Measurements from ENCODE around the gene LGR5.

LGR5 gene

GRCh38 chr12:71546322-71546861, 106.8 kb downstream of the LGR5 start:
- Histone ChIP-seq H3K9ac (ENCODE audit: low read length) (no peak overlapping the region), H3K9me2 (replicated peaks; ENCODE audit: insufficient read depth, low read length) (no peaks in the 10 kb centered on the region), H3K36me3 (ENCODE audit: low read length) (no peaks in the 10 kb centered on the region), H3K79me2 (ENCODE audit: insufficient read depth, low read length) (no peaks in the 10 kb centered on the region), H2AFZ (ENCODE audit: low read depth, low read length, severe bottlenecking) (no peak overlapping the region), H3K9me3 (ENCODE audit: insufficient read depth, low read length) (no peaks in the 10 kb centered on the region), H3K27ac (ENCODE audit: low read depth, low read length) (no peak overlapping the region), H4K20me1 (ENCODE audit: low read depth, low read length) (no peaks in the 10 kb centered on the region), H3K4me3 (ENCODE audit: insufficient read depth, low read length, poor library complexity, severe bottlenecking) (no peak overlapping the region), H3K27me3 (ENCODE audit: low read length) (no peaks in the 10 kb centered on the region), H3F3A (ENCODE audit: insufficient read depth) (no peaks in the 10 kb centered on the region), H3K4me2 (ENCODE audit: low read depth, low read length, poor library complexity, severe bottlenecking) (no peak overlapping the region)
- TF ChIP-seq EZH2phosphoT487 (conservative IDR thresholded peaks at IDR 0.05; ENCODE audit: low read length) (no peak), CTCF (IDR thresholded peaks at IDR 0.05; ENCODE audit: insufficient read depth, low read length, poor library complexity, severe bottlenecking) (no peak)

- H3K9me3 ChIP-seq (ENCODE audit: insufficient read depth, low read length) = no peaks in the 10 kb centered on the region
- TF ChIP-seq EZH2phosphoT487 (conservative IDR thresholded peaks at IDR 0.05; ENCODE audit: low read length) (no peak), CTCF (IDR thresholded peaks at IDR 0.05; ENCODE audit: insufficient read depth, low read length, poor library complexity, severe bottlenecking) (no peak)
- no peaks in the 10 kb centered on the region for H3K79me2 ChIP-seq (ENCODE audit: insufficient read depth, low read length)
- H3K4me3 ChIP-seq (ENCODE audit: insufficient read depth, low read length, poor library complexity, severe bottlenecking) = no peak overlapping the region
- H3K4me2 ChIP-seq (ENCODE audit: low read depth, low read length, poor library complexity, severe bottlenecking) = no peak overlapping the region
- H4K20me1 ChIP-seq (ENCODE audit: low read depth, low read length) = no peaks in the 10 kb centered on the region
- no peak overlapping the region for H3K9ac ChIP-seq (ENCODE audit: low read length)
- no peaks in the 10 kb centered on the region for H3K27me3 ChIP-seq (ENCODE audit: low read length)
- H3K36me3 ChIP-seq (ENCODE audit: low read length) = no peaks in the 10 kb centered on the region
- no peak overlapping the region for H3K27ac ChIP-seq (ENCODE audit: low read depth, low read length)
- H3F3A ChIP-seq (ENCODE audit: insufficient read depth) = no peaks in the 10 kb centered on the region
- no peaks in the 10 kb centered on the region for H3K9me2 ChIP-seq (replicated peaks; ENCODE audit: insufficient read depth, low read length)
- no peak overlapping the region for H2AFZ ChIP-seq (ENCODE audit: low read depth, low read length, severe bottlenecking)
These were observed 109.3 kb downstream of the LGR5 start for GRCh38 chr12:71548893-71549292.

- Histone ChIP-seq H3K9me3 (ENCODE audit: insufficient read depth, low read length) (no peaks in the 10 kb centered on the region), H3K9ac (ENCODE audit: low read length) (no peak overlapping the region), H3F3A (ENCODE audit: insufficient read depth) (no peaks in the 10 kb centered on the region), H3K4me3 (ENCODE audit: insufficient read depth, low read length, poor library complexity, severe bottlenecking) (no peak overlapping the region), H3K9me2 (replicated peaks; ENCODE audit: insufficient read depth, low read length) (no peaks in the 10 kb centered on the region), H3K4me2 (ENCODE audit: low read depth, low read length, poor library complexity, severe bottlenecking) (no peak overlapping the region), H3K36me3 (ENCODE audit: low read length) (no peaks in the 10 kb centered on the region), H3K27me3 (ENCODE audit: low read length) (no peaks in the 10 kb centered on the region), H3K27ac (ENCODE audit: low read depth, low read length) (no peak overlapping the region), H4K20me1 (ENCODE audit: low read depth, low read length) (no peaks in the 10 kb centered on the region), H2AFZ (ENCODE audit: low read depth, low read length, severe bottlenecking) (no peak overlapping the region), H3K79me2 (ENCODE audit: insufficient read depth, low read length) (no peaks in the 10 kb centered on the region)
- no peak for TF ChIP-seq CTCF (IDR thresholded peaks at IDR 0.05; ENCODE audit: insufficient read depth, low read length, poor library complexity, severe bottlenecking)
- TF ChIP-seq EZH2phosphoT487 (conservative IDR thresholded peaks at IDR 0.05; ENCODE audit: low read length) = no peak
These were observed 111.9 kb downstream of the LGR5 start for GRCh38 chr12:71551529-71551928.

Measured in SU-DHL-6 (cell line).